ENCODE data around the gene EPHA8. TPM values are rescaled to one million over a fixed set of nuclear protein-coding genes. Genes with fewer than 3 reads are reported as not detected.
A peak's percentile ranks its signal among the peaks of the same experiment; 100 is the strongest.

The EPHA8 gene
- polyA plus RNA-seq, 1 experiment: not detected

DNA sequence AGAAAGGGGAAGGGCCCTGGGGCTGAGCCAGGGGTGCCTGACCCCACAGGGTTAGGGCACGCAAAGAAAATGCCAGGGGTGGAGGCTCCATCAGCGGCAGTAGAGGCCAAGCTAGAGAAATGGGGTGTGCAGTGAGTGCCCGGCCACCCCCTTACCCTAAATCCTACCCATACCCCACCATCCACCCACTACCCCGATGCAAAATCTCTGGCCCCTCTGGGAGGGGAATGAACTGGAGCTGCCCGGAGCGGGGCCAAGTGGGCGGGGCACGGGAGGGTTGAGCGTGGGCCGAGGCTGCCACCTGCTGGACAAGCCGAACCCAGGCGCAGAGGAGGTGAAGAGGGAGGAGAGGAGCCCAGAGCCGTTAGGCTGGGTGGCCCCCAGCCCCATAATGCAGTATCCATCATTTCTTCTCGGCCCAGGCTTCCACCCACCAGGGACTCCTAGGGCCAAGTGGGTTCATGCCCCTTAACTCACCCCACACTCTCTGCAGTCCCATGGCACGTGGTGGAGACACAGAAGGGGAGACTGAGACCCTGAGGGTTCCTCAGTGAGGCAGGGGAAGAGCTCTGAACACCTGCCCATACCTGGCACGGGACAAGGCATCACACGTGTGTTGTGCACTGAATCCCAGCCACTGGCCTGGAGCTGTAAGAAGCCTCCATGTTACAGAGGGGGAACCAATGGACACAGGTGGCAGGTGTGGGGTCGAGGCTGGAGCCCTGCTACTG is 78.8 kb downstream of the EPHA8 start:
- no peaks in the 10 kb centered on the region; the same call in 1 of the 2 replicates for H3K9me3 ChIP-seq (ENCODE audit: control insufficient read depth, insufficient read depth, low read length)
- ChIA-PET CTCF (interaction anchor here (0.6 to 4.1 kb wide), 20 partner anchors 9 to 733 kb away, joined by 3 to 116 read pairs (median 4); partner anchors contain the start of gene C1QB), POLR2A (interaction anchor here (1.4 kb wide), 1 partner anchor 222 kb away, joined by 4 read pairs; no protein-coding TSS in a partner anchor)
- no peak overlapping the region for H3K4me3 ChIP-seq (ENCODE audit: low read depth, low read length)
- H3K27ac ChIP-seq (ENCODE audit: low read depth, low read length): no peak overlapping the region
- H3K27me3 ChIP-seq (ENCODE audit: control insufficient read depth, insufficient read depth, low read length): peaks cover 30% of the 10 kb centered on the region
- TF ChIP-seq, protein P1, sequence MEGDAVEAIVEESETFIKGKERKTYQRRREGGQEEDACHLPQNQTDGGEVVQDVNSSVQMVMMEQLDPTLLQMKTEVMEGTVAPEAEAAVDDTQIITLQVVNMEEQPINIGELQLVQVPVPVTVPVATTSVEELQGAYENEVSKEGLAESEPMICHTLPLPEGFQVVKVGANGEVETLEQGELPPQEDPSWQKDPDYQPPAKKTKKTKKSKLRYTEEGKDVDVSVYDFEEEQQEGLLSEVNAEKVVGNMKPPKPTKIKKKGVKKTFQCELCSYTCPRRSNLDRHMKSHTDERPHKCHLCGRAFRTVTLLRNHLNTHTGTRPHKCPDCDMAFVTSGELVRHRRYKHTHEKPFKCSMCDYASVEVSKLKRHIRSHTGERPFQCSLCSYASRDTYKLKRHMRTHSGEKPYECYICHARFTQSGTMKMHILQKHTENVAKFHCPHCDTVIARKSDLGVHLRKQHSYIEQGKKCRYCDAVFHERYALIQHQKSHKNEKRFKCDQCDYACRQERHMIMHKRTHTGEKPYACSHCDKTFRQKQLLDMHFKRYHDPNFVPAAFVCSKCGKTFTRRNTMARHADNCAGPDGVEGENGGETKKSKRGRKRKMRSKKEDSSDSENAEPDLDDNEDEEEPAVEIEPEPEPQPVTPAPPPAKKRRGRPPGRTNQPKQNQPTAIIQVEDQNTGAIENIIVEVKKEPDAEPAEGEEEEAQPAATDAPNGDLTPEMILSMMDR (IDR thresholded peaks at IDR 0.05; ENCODE audit: low read depth, low read length): peak; percentile 94
- DNase-seq (ENCODE audit: low read depth, low spot score): no peak

DNA sequence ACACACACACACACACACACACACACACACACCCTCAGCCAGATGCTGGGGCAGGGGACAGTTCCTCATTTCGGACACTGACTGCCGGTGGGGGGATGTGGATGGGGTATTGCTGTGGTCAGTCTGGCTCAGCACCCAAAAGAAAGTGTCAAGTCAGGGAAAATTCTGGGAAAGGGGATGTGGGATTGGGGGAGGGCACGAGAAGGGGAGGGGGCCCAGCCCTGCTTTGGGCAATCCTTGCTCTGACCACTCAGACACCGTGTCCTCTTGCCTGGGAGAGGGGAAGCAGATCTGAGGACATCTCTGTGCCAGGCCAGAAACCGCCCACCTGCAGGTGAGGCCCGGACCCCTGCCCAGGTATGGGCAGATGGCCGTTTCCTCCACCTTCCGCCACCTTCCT is 80.1 kb downstream of the EPHA8 start, which contains the start of gene C1QC:
C1QC (plus strand) TSS at position 253 of the 400 bp plus-strand sequence. CDS start 391 bp downstream, outside the sequence.
- H3K27me3 ChIP-seq (ENCODE audit: control insufficient read depth, insufficient read depth, low read length): peaks cover 29% of the 10 kb centered on the region
- H3K27ac ChIP-seq (ENCODE audit: low read depth, low read length): no peak within 1 kb of the TSS
- H3K4me3 ChIP-seq (ENCODE audit: low read depth, low read length): no peak within 1 kb of the TSS
- POLR2A ChIA-PET: no interaction called here
- CTCF ChIA-PET: interaction anchor here (0.7 to 1.1 kb wide), 2 partner anchors 123 to 227 kb away, joined by 4 to 6 read pairs; no protein-coding TSS in a partner anchor
- TF ChIP-seq, protein P1 (IDR thresholded peaks at IDR 0.05; ENCODE audit: low read depth, low read length): no peak
- DNase-seq (ENCODE audit: low read depth, low spot score): no peak
- H3K9me3 ChIP-seq (ENCODE audit: control insufficient read depth, insufficient read depth, low read length): no peaks in the 10 kb centered on the region; the same call in 1 of the 2 replicates

DNA sequence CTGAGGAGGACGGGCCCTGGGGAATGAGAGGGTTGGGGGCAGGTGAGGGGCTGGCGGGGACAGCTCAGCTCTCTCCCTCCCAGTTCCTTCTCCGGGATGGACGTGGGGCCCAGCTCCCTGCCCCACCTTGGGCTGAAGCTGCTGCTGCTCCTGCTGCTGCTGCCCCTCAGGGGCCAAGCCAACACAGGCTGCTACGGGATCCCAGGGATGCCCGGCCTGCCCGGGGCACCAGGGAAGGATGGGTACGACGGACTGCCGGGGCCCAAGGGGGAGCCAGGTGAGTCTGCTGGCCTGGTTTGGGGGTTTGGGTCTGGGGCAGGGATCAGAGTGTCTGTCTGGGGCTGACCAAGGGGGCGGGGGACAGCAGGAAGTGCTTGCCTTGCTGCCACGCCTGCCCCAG is 80.6 kb downstream of the EPHA8 start:
- CTCF ChIA-PET: interaction anchor here (0.7 kb wide), 1 partner anchor 123 kb away, joined by 4 read pairs; no protein-coding TSS in a partner anchor

DNA sequence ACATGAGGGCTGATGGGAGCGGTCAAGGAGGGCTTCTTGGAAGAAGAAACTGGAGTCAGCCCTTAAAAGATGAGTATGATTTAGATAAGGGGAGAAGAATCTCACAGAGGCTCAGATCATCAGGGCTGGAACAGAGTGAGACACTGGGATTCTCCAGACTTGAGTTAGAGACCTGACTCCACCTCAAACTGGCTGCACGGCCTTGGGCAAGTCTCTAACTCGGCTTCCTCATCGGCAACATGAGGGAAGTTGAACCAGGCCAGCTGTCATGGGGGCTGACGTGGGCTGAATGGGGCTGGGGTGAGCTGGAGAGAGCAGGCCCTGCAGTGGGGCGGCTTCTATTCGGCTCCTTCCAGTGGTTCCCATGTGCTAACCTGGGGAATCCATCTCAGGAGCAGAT is 82.6 kb downstream of the EPHA8 start:
- Histone ChIP-seq H3K4me3 (ENCODE audit: low read depth, low read length) (no peak overlapping the region), H3K27ac (ENCODE audit: low read depth, low read length) (no peak overlapping the region), H3K9me3 (ENCODE audit: control insufficient read depth, insufficient read depth, low read length) (no peaks in the 10 kb centered on the region), H3K27me3 (ENCODE audit: control insufficient read depth, insufficient read depth, low read length) (peaks cover 40% of the 10 kb centered on the region)
- TF ChIP-seq, protein P1 (IDR thresholded peaks at IDR 0.05; ENCODE audit: low read depth, low read length): no peak
- CTCF ChIA-PET: interaction anchor here (2.5 kb wide), 1 partner anchor 225 kb away, joined by 18 read pairs; no protein-coding TSS in a partner anchor
- POLR2A ChIA-PET: no interaction called here
- no peak for DNase-seq (ENCODE audit: low read depth, low spot score)

More for the DNA sequence above, 80.6 kb downstream of the EPHA8 start:
- Histone ChIP-seq H3K4me3 (ENCODE audit: low read depth, low read length) (no peak overlapping the region), H3K27me3 (ENCODE audit: control insufficient read depth, insufficient read depth, low read length) (peaks cover 29% of the 10 kb centered on the region), H3K27ac (ENCODE audit: low read depth, low read length) (no peak overlapping the region), H3K9me3 (ENCODE audit: control insufficient read depth, insufficient read depth, low read length) (no peaks in the 10 kb centered on the region; the same call in 1 of the 2 replicates)
- TF ChIP-seq, protein P1 (IDR thresholded peaks at IDR 0.05; ENCODE audit: low read depth, low read length): no peak
- DNase-seq (ENCODE audit: low read depth, low spot score): no peak
- POLR2A ChIA-PET: no interaction called here

DNA sequence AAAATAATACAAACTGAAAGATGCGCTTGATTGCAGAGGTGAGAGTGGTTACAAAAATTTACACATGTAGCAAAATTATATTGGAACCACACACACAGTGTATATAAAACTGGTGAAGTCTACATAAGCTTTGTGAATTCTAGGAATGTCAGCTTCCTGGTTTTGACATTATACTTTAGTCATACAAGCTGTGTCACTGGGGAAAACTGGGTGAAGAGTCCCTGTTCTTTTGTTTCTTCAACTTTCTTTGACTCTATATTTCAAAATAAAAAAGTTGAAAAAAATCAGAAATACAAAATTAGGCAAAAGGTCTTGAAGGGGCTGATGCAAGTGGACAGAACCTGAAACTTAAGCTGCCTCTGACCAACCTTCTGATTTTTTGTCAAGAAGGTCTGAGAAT is 83.1 kb downstream of the EPHA8 start:
- POLR2A ChIA-PET: no interaction called here
- TF ChIP-seq, protein P1 (IDR thresholded peaks at IDR 0.05; ENCODE audit: low read depth, low read length): no peak
- CTCF ChIA-PET: interaction anchor here (2.5 kb wide), 1 partner anchor 226 kb away, joined by 18 read pairs; no protein-coding TSS in a partner anchor
- Histone ChIP-seq H3K9me3 (ENCODE audit: control insufficient read depth, insufficient read depth, low read length) (no peaks in the 10 kb centered on the region), H3K27me3 (ENCODE audit: control insufficient read depth, insufficient read depth, low read length) (peaks cover 43% of the 10 kb centered on the region), H3K27ac (ENCODE audit: low read depth, low read length) (no peak overlapping the region), H3K4me3 (ENCODE audit: low read depth, low read length) (no peak overlapping the region)
- no peak for DNase-seq (ENCODE audit: low read depth, low spot score)
